ENCODE data around the gene SDK1.

Gene SDK1

DNA sequence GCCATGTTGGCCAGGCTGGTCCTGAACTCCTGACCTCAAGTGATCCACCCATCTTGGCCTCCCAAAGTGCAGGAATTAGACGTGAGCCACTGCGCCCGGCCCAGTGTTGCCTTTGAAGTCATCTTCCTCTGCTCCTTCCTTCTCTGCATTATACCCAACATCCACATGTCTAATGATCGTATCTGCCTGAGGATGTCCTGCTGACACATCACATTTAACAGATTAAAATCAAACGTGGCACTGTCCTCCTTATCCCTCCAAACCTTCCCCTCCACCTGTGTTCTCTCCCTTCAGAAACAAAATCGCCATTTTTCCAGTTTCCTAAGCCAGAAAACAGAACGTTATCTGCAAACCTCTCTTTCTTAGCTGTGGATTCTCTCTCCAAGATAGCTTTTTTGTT is 8.4 kb upstream of the SDK1 start:
- TF ChIP-seq, protein P1, sequence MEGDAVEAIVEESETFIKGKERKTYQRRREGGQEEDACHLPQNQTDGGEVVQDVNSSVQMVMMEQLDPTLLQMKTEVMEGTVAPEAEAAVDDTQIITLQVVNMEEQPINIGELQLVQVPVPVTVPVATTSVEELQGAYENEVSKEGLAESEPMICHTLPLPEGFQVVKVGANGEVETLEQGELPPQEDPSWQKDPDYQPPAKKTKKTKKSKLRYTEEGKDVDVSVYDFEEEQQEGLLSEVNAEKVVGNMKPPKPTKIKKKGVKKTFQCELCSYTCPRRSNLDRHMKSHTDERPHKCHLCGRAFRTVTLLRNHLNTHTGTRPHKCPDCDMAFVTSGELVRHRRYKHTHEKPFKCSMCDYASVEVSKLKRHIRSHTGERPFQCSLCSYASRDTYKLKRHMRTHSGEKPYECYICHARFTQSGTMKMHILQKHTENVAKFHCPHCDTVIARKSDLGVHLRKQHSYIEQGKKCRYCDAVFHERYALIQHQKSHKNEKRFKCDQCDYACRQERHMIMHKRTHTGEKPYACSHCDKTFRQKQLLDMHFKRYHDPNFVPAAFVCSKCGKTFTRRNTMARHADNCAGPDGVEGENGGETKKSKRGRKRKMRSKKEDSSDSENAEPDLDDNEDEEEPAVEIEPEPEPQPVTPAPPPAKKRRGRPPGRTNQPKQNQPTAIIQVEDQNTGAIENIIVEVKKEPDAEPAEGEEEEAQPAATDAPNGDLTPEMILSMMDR (IDR thresholded peaks at IDR 0.05; ENCODE audit: low read depth, low read length), result no peak
- TF ChIP-seq, protein P2, sequence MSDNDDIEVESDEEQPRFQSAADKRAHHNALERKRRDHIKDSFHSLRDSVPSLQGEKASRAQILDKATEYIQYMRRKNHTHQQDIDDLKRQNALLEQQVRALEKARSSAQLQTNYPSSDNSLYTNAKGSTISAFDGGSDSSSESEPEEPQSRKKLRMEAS (IDR thresholded peaks at IDR 0.05; ENCODE audit: low read depth, low read length), result no peak
- TF ChIP-seq POLR2A (IDR thresholded peaks at IDR 0.05; ENCODE audit: extremely low read depth, insufficient read length), result no peak
- TF ChIP-seq MYC (IDR thresholded peaks at IDR 0.05; ENCODE audit: low read depth, low read length), result no peak
- no peak overlapping the region for H3K4me3 ChIP-seq (ENCODE audit: low read depth, low read length)

DNA sequence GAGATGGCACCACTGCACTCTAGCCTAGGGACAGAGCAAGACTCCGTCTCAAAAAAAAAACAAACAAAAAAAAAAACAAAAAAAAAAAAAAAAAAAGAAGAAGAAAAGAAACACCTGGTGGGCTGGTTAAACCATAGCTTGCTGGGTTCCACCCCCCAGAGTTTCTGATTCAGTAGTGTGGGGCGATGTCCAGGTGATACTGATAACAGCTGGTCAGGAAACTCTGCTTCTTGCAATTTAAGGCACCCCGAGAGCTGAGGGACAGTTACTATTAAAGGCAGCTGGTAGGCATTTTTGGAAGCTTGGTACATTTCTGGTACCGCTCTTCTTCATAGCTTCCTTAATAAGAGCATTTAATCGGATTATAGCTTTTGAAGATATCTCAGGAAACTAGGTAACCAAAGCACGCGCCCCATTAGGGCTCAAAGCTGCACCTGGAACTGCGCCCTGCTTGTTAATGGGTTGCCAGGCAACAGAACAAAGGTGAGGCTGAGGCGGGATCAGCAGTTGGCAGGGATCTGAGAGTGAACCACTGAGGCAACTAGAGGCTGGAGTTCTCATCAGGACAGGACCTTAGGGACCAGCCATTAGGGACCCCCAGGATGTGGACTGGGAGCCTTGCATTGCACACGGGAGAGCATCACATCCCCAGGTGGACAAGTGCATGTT is 6.5 kb upstream of the SDK1 start:
- H3K4me3 ChIP-seq (ENCODE audit: low read depth, low read length), result no peak overlapping the region
- DNase-seq (ENCODE audit: low read depth), result no peak
- TF ChIP-seq MYC (IDR thresholded peaks at IDR 0.05; ENCODE audit: low read depth, low read length), result no peak
- TF ChIP-seq, protein P2 (IDR thresholded peaks at IDR 0.05; ENCODE audit: low read depth, low read length), result no peak
- TF ChIP-seq, protein P1 (IDR thresholded peaks at IDR 0.05; ENCODE audit: low read depth, low read length), result no peak
- no peak for TF ChIP-seq POLR2A (IDR thresholded peaks at IDR 0.05; ENCODE audit: extremely low read depth, insufficient read length)

More for the DNA sequence above, 8.4 kb upstream of the SDK1 start:
- DNase-seq (ENCODE audit: low read depth), result no peak

DNA sequence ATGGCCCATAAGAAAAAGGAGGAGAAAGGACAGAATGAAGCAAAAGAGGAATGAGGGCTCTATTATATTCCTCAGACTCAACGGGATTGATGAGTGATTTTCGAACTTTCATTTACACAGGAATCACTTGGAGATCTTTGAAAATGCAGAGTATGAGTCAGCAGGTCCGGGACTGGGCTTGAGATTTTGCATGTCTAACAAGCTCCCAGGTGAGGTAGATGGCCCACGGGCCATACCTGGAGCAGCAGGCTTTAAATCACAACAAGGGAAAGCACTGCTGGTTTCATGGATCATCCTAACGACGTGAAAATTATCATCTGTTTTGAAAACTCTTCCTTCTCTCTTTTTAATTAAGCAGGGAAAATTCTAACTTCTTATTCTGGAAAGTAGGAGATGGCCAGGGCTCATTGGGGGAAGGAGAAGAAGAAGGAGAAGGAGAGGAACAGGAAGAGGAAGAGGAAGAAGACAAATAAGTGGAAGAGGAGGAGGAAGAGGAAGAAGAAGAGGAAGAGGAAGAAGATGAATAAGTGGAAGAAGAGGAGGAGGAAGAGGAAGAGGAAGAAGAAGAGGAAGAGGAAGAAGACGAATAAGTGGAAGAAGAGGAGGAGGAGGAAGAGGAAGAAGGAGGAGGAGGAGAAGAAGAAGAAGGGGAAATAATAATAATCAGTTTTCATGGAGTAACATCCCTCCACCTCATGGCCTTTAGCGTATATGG is 3.8 kb upstream of the SDK1 start:
- no peak for DNase-seq (ENCODE audit: low read depth)
- TF ChIP-seq, protein P2 (IDR thresholded peaks at IDR 0.05; ENCODE audit: low read depth, low read length), result no peak
- TF ChIP-seq MYC (IDR thresholded peaks at IDR 0.05; ENCODE audit: low read depth, low read length) (no peak), POLR2A (IDR thresholded peaks at IDR 0.05; ENCODE audit: extremely low read depth, insufficient read length) (no peak)
- TF ChIP-seq, protein P1 (IDR thresholded peaks at IDR 0.05; ENCODE audit: low read depth, low read length), result no peak
- H3K4me3 ChIP-seq (ENCODE audit: low read depth, low read length), result no peak overlapping the region

DNA sequence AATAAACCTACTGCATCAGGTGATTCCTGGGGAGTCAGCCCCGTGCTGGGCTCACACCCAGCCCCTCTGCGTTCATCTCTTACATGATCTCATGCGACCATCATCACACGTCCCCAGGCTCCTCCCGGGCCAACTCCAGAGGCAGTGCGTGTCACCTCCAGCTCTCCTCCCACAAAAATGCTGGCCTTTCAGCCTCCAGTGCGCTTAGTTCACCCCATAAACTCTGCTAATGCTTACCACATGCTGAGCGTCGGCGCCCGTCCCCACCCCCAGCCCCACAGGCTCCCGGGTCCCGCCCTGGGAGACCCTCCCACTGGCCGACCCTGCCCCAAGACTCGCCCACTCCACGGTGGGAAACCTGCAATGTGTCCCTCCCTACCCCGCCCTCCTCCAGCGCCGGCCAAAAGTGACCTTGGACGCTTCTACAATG is 816 bp upstream of the SDK1 start:
- no peak for DNase-seq (ENCODE audit: low read depth)
- no peak for TF ChIP-seq MYC (IDR thresholded peaks at IDR 0.05; ENCODE audit: low read depth, low read length)
- TF ChIP-seq, protein P1 (IDR thresholded peaks at IDR 0.05; ENCODE audit: low read depth, low read length), result no peak
- no peak for TF ChIP-seq POLR2A (IDR thresholded peaks at IDR 0.05; ENCODE audit: extremely low read depth, insufficient read length)
- TF ChIP-seq, protein P2 (IDR thresholded peaks at IDR 0.05; ENCODE audit: low read depth, low read length), result no peak
- no peak overlapping the region for H3K4me3 ChIP-seq (ENCODE audit: low read depth, low read length)

DNA sequence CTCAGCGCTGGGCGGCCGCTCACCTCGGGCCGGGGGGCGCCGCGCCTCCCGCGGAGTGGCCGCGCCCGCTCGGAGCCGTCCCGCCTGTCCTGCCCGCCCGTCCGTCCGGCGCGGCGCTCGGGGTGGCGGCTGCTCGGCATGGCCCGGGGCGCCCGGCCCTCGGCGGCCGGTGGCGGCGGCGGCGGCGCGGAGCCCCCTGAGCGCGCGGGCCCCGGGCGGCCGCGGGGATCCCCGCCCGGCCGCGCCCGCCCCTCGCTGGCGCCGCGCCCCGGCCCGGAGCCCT is 338 bp downstream of the SDK1 start:
- no peak overlapping the region for H3K4me3 ChIP-seq (ENCODE audit: low read depth, low read length)
- DNase-seq (ENCODE audit: low read depth), result no peak
- no peak for TF ChIP-seq POLR2A (IDR thresholded peaks at IDR 0.05; ENCODE audit: extremely low read depth, insufficient read length)
- no peak for TF ChIP-seq MYC (IDR thresholded peaks at IDR 0.05; ENCODE audit: low read depth, low read length)
- TF ChIP-seq, protein P2 (IDR thresholded peaks at IDR 0.05; ENCODE audit: low read depth, low read length), result no peak
- TF ChIP-seq, protein P1 (IDR thresholded peaks at IDR 0.05; ENCODE audit: low read depth, low read length), result no peak

Data from NB4 (cell line).